Fibroblast of lung (primary cell): ENCODE results near the gene SULT6B1. TPM values are rescaled to one million over a fixed set of nuclear protein-coding genes. Genes with fewer than 3 reads are reported as not detected.

Experiments
- DNase-seq, 2 donors: peaks; one replicate each; pipeline versions ENCODE4 v3.0.0 to v3.0.0-alpha.2; 2010; ENCODE audit warnings: low read depth in 2 of 2
- H2AFZ ChIP-seq: 2 replicates; pipeline ENCODE4 v1.5.1; 2012; ENCODE audit warnings: low read length, control low read depth, inconsistent platforms
- H3K27ac ChIP-seq: 2 replicates; pipeline ENCODE4 v1.5.1; 2011; ENCODE audit warnings: low read length, control low read depth; ENCODE audit not compliant: insufficient read depth
- H3K27me3 ChIP-seq: 2 replicates; pipeline ENCODE4 v1.5.1; 2011; ENCODE audit warnings: mild to moderate bottlenecking, low read length; ENCODE audit not compliant: control insufficient read depth, insufficient read depth
- H3K36me3 ChIP-seq: 2 replicates; pipeline ENCODE4 v1.5.1; 2011; ENCODE audit warnings: low read length; ENCODE audit not compliant: control insufficient read depth, insufficient read depth
- H3K4me1 ChIP-seq: 2 replicates; pipeline ENCODE4 v1.5.1; 2011; ENCODE audit warnings: low read length; ENCODE audit not compliant: control insufficient read depth, insufficient read depth; ENCODE audit errors: extremely low read depth
- H3K4me2 ChIP-seq: 2 replicates; pipeline ENCODE4 v1.5.1; 2011; ENCODE audit warnings: low read length, control low read depth; ENCODE audit not compliant: insufficient read depth; ENCODE audit errors: extremely low read depth
- H3K4me3 ChIP-seq, 4 experiments: fragments of 200-600 bp in 1 of 4; sonication (generic) in 1 of 4; replicated peaks in 1 of 4; 2 replicates each; pipeline ENCODE4 v1.5.1; 2011 to 2016; ENCODE audit warnings: low read length in 4 of 4, low read depth in 3 of 4, mild to moderate bottlenecking in 3 of 4, control low read depth in 2 of 4, inconsistent platforms in 1 of 4, mixed read lengths in 1 of 4; ENCODE audit not compliant: insufficient read depth in 1 of 4; ENCODE audit errors: control extremely low read depth in 1 of 4
- H3K79me2 ChIP-seq: 2 replicates; pipeline ENCODE4 v1.5.1; 2012; ENCODE audit warnings: mild to moderate bottlenecking, low read length, inconsistent platforms; ENCODE audit not compliant: control insufficient read depth, insufficient read depth
- H3K9ac ChIP-seq: 2 replicates; pipeline ENCODE4 v1.5.1; 2011; ENCODE audit warnings: mild to moderate bottlenecking, low read length, control low read depth; ENCODE audit not compliant: insufficient read depth
- H3K9me3 ChIP-seq: 2 replicates; pipeline ENCODE4 v1.5.1; 2012; ENCODE audit warnings: low read depth, low read length; ENCODE audit not compliant: control insufficient read depth, insufficient read depth
- H4K20me1 ChIP-seq: 2 replicates; pipeline ENCODE4 v1.5.1; 2011; ENCODE audit warnings: low read length; ENCODE audit not compliant: control insufficient read depth, insufficient read depth; ENCODE audit errors: extremely low read depth
- EZH2 ChIP-seq: IDR thresholded peaks from 2 replicates; pipeline ENCODE4 v1.5.1; 2012; ENCODE audit warnings: low read length, control low read depth, mild to moderate bottlenecking; ENCODE audit errors: missing control alignments
- polyA plus RNA-seq, 2 donors: library from polyadenylated mRNA; depleted of rRNA in 1 of 2; stranded (reverse) in 1 of 2; unstranded in 1 of 2; fragments of >200 nt; gene quantifications; 2 replicates each; pipeline ENCODE4 v1.2.1, GENCODE V29; 2011 to 2012; ENCODE audit warnings: missing spikeins in 1 of 2
- total RNA-seq: library from RNA; depleted of rRNA; stranded (reverse); fragments of >200 nt; gene quantifications from 2 replicates; pipeline ENCODE4 v1.2.1, GENCODE V29; 2014
- TF ChIP-seq, protein P1 (sequence below), 2 donors: IDR thresholded peaks in 1 of 2; conservative IDR thresholded peaks in 1 of 2; 1 replicate in 1 of 2; 2 replicates in 1 of 2; pipeline ENCODE4 v1.5.1; 2011 to 2012; ENCODE audit warnings: low read length in 2 of 2, control low read depth in 1 of 2, inconsistent platforms in 1 of 2, low read depth in 1 of 2, mild to moderate bottlenecking in 1 of 2

The SULT6B1 gene
- total and polyA plus RNA-seq, 2 donors (not counting 1 experiment from before 2014, with no cell fraction given) = not detected

DNA sequence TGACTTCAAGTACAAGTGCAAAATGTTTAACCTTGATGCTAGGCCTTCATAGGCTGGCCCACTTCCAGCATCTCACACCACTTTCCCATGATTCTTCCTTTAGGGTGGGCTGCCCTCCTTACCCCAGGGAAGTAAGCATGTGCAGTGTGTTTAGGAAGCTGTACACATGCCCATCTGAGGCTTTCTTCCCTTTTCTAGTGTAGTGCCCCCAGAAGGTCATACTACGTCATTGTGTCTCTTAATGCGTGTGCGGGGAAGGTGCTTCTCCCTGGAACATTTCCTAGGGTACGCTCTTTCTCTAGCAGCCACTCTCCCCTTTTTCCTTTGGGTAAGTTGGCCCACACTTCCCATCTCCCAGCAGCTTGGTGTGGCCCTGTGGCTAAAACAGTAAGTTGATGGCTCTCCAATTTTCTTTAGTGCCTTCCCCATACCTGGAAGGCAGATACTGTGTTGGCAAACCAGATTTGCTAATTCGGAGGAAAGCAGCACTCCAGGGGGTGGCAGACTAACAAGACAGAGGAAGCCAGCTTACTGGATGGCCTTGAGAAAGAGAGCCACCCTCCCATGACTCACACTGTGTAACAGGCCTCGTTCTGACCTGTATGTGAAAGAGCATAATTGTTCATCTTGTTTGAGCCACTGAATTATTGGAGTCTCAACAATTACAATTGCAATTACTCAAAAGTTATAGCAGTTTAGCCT is 1.1 kb upstream of the SULT6B1 start:
- Histone ChIP-seq H2AFZ (no peak overlapping the region), H3K4me3 (no peak overlapping the region), H3K79me2 (no peaks in the 10 kb centered on the region), H3K27me3 (no peaks in the 10 kb centered on the region), H3K27ac (no peak overlapping the region), H3K9ac (no peak overlapping the region), H3K36me3 (no peaks in the 10 kb centered on the region), H3K4me2 (no peak overlapping the region), H4K20me1 (no peaks in the 10 kb centered on the region), H3K9me3 (no peaks in the 10 kb centered on the region), H3K4me1 (no peaks in the 10 kb centered on the region)
- TF ChIP-seq EZH2 = no peak
- TF ChIP-seq, protein P1, sequence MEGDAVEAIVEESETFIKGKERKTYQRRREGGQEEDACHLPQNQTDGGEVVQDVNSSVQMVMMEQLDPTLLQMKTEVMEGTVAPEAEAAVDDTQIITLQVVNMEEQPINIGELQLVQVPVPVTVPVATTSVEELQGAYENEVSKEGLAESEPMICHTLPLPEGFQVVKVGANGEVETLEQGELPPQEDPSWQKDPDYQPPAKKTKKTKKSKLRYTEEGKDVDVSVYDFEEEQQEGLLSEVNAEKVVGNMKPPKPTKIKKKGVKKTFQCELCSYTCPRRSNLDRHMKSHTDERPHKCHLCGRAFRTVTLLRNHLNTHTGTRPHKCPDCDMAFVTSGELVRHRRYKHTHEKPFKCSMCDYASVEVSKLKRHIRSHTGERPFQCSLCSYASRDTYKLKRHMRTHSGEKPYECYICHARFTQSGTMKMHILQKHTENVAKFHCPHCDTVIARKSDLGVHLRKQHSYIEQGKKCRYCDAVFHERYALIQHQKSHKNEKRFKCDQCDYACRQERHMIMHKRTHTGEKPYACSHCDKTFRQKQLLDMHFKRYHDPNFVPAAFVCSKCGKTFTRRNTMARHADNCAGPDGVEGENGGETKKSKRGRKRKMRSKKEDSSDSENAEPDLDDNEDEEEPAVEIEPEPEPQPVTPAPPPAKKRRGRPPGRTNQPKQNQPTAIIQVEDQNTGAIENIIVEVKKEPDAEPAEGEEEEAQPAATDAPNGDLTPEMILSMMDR (conservative IDR thresholded peaks at IDR 0.05 in 1 of 2, IDR thresholded peaks at IDR 0.05 in 1 of 2; ENCODE audit: low read depth in 1 of 2, low read length in 2 of 2) = no peak
- DNase-seq = peak; percentile 86 to 87

DNA sequence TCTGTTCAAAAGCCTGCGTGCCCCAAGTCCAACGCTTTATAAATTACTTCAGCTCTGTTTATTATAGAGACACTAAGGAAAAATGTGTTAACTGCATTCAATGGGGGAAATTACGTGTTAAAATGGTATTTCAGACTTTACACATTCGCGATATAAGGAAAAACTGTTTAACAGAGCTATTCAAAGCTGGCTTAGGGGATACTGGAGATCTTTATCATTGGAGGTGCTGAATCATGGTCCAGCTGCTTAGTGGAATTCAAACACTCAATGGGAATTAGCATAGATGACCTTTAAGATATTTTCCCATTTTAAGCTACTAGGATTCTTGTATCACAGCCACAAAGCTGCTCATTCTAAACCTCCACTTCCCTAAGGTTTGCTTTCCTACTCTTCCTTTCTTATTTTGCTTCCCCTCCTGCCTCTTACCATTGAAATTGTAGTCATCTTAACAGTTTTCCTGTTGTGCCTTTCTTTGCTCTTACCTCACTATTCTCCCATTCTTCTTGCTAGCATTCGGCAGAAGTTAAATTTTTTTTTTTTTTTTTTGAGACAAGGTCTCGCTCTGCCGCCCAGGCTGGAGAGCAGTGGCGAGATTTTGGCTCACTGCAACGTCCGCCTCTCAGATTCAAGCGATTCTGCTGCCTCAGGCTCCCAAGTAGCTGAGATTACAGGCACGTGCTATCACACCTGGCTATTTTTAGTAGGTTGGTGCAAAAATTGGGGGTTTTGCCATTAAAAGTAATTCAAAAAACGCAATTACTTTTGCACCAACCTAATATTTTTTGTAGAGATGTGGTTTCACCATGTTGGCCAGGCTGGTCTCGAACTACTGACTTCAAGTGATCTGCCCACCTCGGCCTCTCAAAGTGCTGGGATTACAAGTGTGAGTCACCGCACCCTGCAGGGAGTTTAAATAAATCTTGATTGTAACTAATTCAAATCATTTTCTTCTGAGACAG is 6.5 kb downstream of the SULT6B1 start:
- H4K20me1 ChIP-seq = no peaks in the 10 kb centered on the region
- peak overlapping the region; percentile 58 for H3K4me2 ChIP-seq
- H3K79me2 ChIP-seq = no peaks in the 10 kb centered on the region
- peak; percentile 34 to 93 for DNase-seq
- H3K9ac ChIP-seq = no peak overlapping the region
- TF ChIP-seq, protein P1 (conservative IDR thresholded peaks at IDR 0.05 in 1 of 2, IDR thresholded peaks at IDR 0.05 in 1 of 2; ENCODE audit: low read depth in 1 of 2, low read length in 2 of 2) = no peak
- no peak for TF ChIP-seq EZH2
- H3K4me1 ChIP-seq = peaks cover 2% of the 10 kb centered on the region
- no peak overlapping the region for H3K27ac ChIP-seq
- no peaks in the 10 kb centered on the region for H3K9me3 ChIP-seq
- no peak overlapping the region for H2AFZ ChIP-seq
- H3K27me3 ChIP-seq = no peaks in the 10 kb centered on the region
- H3K36me3 ChIP-seq = no peaks in the 10 kb centered on the region
- no peak overlapping the region for H3K4me3 ChIP-seq

DNA sequence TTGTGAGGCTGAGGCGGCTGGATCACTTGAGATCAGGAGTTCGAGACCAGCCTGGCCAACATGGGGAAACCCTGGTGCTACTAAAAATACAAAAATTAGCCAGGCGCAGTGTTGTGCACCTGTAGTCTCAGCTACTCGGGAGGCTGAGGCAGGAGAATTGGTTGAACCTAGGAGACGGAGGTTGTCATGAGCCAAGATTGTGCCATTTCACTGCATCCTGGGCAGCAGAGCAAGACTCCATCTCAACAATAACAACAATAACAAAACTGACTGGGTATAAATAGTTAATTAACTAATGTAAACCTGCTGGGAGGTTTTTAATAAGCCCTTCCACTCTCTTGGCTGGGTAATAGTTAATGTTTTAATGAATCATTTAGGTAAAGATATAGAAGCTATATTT is 7.8 kb downstream of the SULT6B1 start:
- Histone ChIP-seq H4K20me1 (no peaks in the 10 kb centered on the region), H3K79me2 (no peaks in the 10 kb centered on the region), H3K9me3 (no peaks in the 10 kb centered on the region), H2AFZ (no peak overlapping the region), H3K4me2 (no peak overlapping the region), H3K27ac (no peak overlapping the region), H3K27me3 (no peaks in the 10 kb centered on the region), H3K9ac (no peak overlapping the region), H3K4me3 (no peak overlapping the region), H3K4me1 (peaks cover 2% of the 10 kb centered on the region), H3K36me3 (no peaks in the 10 kb centered on the region)
- no peak for DNase-seq
- no peak for TF ChIP-seq EZH2
- TF ChIP-seq, protein P1 (conservative IDR thresholded peaks at IDR 0.05 in 1 of 2, IDR thresholded peaks at IDR 0.05 in 1 of 2; ENCODE audit: low read depth in 1 of 2, low read length in 2 of 2) = no peak
